Memory B cell (primary cell): ENCODE data around the gene LRSAM1.

Experiments used
- ATAC-seq: fragments of 150-1000 bp; cut with Tn5 transposase; 2 replicates; pipeline ENCODE4 v1.10.0; 2021; ENCODE audit warnings: low read depth, mild to moderate bottlenecking, moderate library complexity
- DNase-seq, 2 donors: peaks; one replicate each; pipeline ENCODE4 v3.0.0; 2022; ENCODE audit warnings: low spot score in 2 of 2
- H3K27ac Mint-ChIP-seq: one replicate; pipeline ENCODE4 v1.8.0; 2022; ENCODE audit warnings: mild to moderate bottlenecking, moderate library complexity, mixed read lengths
- H3K27me3 Mint-ChIP-seq: one replicate; pipeline ENCODE4 v1.8.0; 2022; ENCODE audit warnings: mixed read lengths
- H3K36me3 Mint-ChIP-seq: one replicate; pipeline ENCODE4 v1.8.0; 2022; ENCODE audit warnings: mild to moderate bottlenecking, mixed read lengths
- H3K4me1 Mint-ChIP-seq: one replicate; pipeline ENCODE4 v1.8.0; 2022; ENCODE audit warnings: mixed read lengths
- H3K4me3 Mint-ChIP-seq: one replicate; pipeline ENCODE4 v1.8.0; 2022; ENCODE audit warnings: mild to moderate bottlenecking, moderate library complexity, mixed read lengths
- H3K9me3 Mint-ChIP-seq: one replicate; pipeline ENCODE4 v1.8.0; 2022; ENCODE audit warnings: mixed read lengths

The LRSAM1 gene

DNA sequence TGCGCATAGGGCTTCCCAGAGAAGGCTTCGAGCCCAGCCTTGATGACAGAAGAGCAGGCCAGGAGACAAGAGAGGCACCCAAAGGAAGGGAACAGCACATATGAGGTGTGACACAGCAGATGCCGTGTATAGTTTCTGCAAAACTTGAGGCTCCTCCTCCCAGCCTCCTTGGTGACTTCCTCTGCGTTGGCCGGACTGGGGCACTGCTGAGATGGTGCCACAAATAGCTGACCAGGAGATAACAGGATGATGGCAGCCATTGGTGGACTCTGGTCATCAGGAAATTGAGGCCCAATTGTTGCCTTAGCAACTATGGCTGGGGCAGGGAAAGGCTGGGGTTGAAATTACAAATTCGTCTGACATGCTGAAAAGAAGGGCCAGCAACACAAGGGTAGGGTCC lies 32.0 kb upstream of the LRSAM1 start:
- H3K27ac Mint-ChIP-seq: no peak overlapping the region
- no peak overlapping the region for H3K4me3 Mint-ChIP-seq
- no peaks in the 10 kb centered on the region for H3K27me3 Mint-ChIP-seq
- ATAC-seq (no peak), DNase-seq (no peak)
- no peaks in the 10 kb centered on the region for H3K9me3 Mint-ChIP-seq
- peaks cover 16% of the 10 kb centered on the region for H3K4me1 Mint-ChIP-seq
- H3K36me3 Mint-ChIP-seq: peaks cover 2% of the 10 kb centered on the region

DNA sequence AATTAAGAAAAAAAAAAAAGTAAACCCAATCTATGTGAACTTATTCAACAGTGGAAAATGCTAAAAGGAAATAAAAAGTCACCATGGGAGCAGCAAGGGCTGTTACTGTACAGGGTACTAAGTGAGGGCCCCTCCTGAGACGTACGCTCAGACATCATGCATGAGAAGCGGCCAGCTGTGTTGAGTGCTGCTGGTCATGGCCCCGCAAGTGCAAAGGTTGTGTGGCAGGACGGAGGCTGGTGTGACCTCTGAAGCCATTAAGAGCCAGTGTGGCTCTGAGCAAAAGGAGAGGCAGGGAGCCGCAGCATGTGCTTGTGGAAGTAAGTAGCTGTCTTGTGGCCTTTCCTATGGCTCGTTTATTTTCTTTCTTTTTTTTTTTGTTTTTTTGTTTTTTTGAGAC lies 30.3 kb upstream of the LRSAM1 start:
- Mint-ChIP-seq H3K9me3 (no peaks in the 10 kb centered on the region), H3K36me3 (no peaks in the 10 kb centered on the region)

DNA sequence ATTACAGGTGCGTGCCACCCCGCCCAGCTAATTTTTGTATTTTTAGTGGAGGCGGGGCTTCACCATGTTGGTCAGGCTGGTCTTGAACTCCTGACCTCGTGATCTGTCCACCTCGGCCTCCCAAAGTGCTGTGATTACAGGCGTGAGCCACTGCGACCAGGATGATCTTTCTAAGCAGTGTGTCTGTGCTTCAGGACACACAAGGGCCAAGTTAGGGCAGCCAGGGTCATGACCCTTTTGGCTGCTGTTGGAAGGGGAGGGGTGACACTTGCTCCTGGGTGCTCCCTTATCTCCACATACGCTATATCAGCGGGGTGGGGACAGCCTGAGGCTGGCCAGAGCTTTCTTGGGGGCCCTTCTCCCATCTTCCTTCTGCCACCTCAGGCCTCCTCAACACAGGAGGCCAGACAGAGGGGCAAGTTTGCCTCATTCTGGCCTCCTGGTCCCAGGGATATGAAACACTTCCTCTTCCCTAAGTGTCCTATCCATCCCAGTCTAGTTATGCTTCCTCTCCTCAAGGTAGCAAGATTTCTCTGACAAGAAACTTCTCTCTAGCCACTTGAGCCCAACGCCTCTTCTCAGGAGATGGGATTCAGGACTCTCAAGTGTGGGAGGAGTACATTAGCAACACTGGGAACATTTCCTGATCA lies 29.1 kb upstream of the LRSAM1 start:
- H3K4me1 Mint-ChIP-seq: peaks cover 30% of the 10 kb centered on the region
- DNase-seq (no peak), ATAC-seq (no peak)
- no peaks in the 10 kb centered on the region for H3K9me3 Mint-ChIP-seq
- peaks cover 6% of the 10 kb centered on the region for H3K36me3 Mint-ChIP-seq
- no peak overlapping the region for H3K4me3 Mint-ChIP-seq
- H3K27ac Mint-ChIP-seq: no peak overlapping the region
- no peaks in the 10 kb centered on the region for H3K27me3 Mint-ChIP-seq

More for the DNA sequence above, 30.3 kb upstream of the LRSAM1 start:
- Mint-ChIP-seq H3K4me3 (no peak overlapping the region), H3K27ac (no peak overlapping the region), H3K4me1 (peaks cover 24% of the 10 kb centered on the region), H3K27me3 (no peaks in the 10 kb centered on the region)
- ATAC-seq (no peak), DNase-seq (no peak)

DNA sequence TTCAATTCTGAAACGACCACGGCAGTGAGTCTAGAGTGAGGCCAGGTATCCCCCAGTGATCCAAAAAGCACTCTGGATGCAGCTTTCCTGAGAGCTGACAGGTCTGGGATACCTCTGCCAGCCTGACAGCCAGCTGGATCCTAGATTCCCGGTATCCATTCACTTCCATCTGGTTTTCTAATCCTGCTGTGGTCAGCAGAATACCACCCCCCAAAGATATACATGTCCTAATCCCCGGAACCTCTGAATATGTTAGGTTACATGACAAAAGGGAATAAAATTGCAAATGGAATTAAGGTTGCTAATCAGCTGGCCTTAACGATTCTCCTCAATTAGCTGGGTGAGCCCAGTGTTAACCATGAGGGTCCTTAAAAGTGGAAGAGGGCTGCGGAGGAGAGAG lies 28.5 kb upstream of the LRSAM1 start:
- Mint-ChIP-seq H3K4me1 (peaks cover 30% of the 10 kb centered on the region), H3K4me3 (peak overlapping the region; percentile 98), H3K36me3 (peaks cover 6% of the 10 kb centered on the region), H3K9me3 (no peaks in the 10 kb centered on the region), H3K27me3 (no peaks in the 10 kb centered on the region), H3K27ac (no peak overlapping the region)
- no peak for ATAC-seq
- no peak for DNase-seq

DNA sequence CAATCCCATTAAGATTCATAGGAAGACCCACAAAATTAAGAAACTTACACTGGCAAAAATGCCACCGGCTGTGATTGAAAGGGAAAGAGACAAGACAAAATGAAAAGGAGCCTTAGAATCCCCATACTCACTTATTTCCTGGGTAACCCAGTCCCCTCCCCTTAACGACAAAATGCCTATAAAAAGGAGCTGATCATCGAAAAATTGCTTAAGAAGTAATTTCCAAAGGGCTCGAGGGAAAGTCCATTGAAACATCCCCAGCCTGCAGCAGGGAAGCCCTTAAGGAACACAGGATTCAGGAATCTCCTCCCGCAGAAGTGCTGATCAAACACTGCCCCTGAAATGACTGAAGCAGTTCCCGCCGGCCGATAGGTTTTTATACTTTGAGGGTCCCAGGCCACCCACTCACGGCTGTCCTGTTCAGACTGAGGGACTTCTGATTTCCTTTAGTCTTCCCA lies 27.8 kb upstream of the LRSAM1 start:
- peaks cover 8% of the 10 kb centered on the region for H3K36me3 Mint-ChIP-seq
- ATAC-seq (no peak), DNase-seq (no peak)
- H3K4me1 Mint-ChIP-seq: peaks cover 30% of the 10 kb centered on the region
- H3K27me3 Mint-ChIP-seq: no peaks in the 10 kb centered on the region
- no peaks in the 10 kb centered on the region for H3K9me3 Mint-ChIP-seq
- peak overlapping the region; percentile 98 for H3K4me3 Mint-ChIP-seq
- peak overlapping the region; percentile 96 for H3K27ac Mint-ChIP-seq

DNA sequence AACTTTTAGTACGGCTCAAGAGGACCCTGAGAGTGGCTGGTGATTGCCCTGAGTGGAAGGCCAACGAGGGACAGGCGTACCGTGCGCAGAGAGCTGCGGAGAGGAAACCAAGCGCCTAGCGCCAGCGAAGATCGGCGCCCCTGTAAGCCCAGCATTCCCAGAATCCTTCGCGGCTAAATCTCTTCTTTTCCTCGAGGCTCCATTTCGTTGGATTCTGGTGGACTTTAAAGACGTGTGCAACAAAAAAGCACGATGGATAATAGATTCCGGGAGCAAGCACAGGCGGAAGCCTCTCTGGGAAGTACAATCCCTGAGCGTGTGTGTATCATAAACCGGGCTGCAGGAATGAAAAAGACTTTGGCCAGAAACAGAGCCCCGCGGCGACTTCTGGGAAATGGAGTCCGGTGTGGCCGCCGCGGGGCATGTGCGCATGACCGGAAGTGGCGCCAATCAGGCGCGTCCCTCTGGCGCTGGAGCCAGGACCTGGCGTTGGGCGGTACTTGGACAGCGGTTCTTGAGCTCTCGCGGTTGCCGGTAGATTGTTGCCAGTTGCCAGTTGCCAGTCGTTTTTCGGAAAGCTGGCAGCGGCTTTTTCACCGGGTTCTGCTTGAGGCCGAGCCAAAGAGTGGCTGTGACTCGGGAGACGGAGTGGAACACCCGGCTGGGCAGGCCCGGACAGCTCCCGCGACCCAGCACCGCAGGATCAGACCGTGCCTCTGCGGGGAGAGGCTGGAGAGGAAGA lies 27.2 kb upstream of the LRSAM1 start, which contains the start of gene ZNF79:
TSS of gene ZNF79 (plus strand) at position 449 of the 742 bp plus-strand sequence. CDS start 406 bp downstream, outside the sequence.
- no peaks in the 10 kb centered on the region for H3K27me3 Mint-ChIP-seq
- ATAC-seq (peak; percentile 93), DNase-seq (peak; percentile 85 to 87)
- no peaks in the 10 kb centered on the region for H3K9me3 Mint-ChIP-seq
- H3K4me1 Mint-ChIP-seq: peaks cover 30% of the 10 kb centered on the region
- peaks cover 12% of the 10 kb centered on the region for H3K36me3 Mint-ChIP-seq
- peak within 1 kb of the TSS; percentile 96 for H3K27ac Mint-ChIP-seq
- peak within 1 kb of the TSS; percentile 98 for H3K4me3 Mint-ChIP-seq

DNA sequence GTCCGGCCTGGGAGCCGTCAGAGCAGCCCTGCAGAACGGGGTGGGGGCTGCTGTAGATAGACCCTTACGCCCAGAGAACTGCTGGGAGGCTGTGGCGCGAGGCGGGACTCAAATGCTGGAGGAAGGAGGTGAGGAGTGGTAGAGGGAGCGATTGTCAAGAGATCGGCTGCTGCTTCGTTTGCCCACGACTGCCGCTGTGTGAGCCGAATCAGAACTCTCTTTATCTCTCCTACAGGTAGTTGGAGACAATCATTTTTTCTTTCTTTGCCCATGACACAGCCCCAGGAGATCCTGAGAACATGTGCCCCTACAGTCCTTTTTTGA lies 26.7 kb upstream of the LRSAM1 start:
- peaks cover 30% of the 10 kb centered on the region for H3K4me1 Mint-ChIP-seq

DNA sequence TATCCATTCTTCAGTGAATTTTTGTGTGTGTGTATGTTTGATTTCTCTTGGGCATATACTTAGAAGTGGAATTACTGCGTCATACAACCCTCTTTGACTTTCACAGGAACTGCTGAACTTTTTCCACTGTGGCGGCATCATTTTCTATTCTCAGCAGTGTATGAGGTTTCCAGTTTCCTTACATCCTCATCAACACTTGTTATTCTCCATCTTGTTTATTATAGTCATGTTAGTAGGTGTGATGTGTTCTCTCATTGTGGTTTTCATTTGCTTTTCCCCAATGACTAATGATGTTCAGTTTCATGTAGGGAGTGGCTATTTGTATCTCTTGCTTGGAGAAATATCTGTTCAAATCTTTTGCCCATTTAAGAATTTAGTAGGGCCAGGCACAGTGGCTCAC lies 24.6 kb upstream of the LRSAM1 start:
- DNase-seq (no peak), ATAC-seq (no peak)
- H3K36me3 Mint-ChIP-seq: peaks cover 25% of the 10 kb centered on the region
- H3K27ac Mint-ChIP-seq: no peak overlapping the region
- no peaks in the 10 kb centered on the region for H3K27me3 Mint-ChIP-seq
- H3K4me3 Mint-ChIP-seq: no peak overlapping the region
- no peaks in the 10 kb centered on the region for H3K9me3 Mint-ChIP-seq
- peaks cover 34% of the 10 kb centered on the region for H3K4me1 Mint-ChIP-seq

More for the DNA sequence above, 26.7 kb upstream of the LRSAM1 start:
- Mint-ChIP-seq H3K9me3 (no peaks in the 10 kb centered on the region), H3K27me3 (no peaks in the 10 kb centered on the region), H3K27ac (peak overlapping the region; percentile 96), H3K4me3 (peak overlapping the region; percentile 98), H3K36me3 (peaks cover 12% of the 10 kb centered on the region)
- peak; percentile 41 for ATAC-seq
- DNase-seq: no peak

DNA sequence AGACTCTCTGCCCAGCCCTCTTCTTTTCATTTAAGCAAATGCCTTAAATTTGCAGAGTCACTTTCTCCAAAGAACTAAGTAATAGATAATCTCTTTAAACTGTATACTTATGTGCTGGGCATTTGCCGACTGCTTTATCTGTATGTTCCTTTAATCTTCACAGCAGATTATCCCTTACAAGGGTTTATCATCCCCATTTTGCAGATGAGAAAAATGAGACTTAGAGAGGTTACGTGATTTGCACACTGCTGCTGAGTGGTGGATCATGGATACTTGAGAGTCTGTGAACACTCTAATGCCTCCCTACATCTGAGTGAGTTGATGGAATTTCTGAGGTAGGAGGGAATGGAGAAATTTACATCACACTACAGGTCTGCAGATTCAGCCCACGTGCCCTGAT lies 23.0 kb upstream of the LRSAM1 start:
- ATAC-seq (no peak), DNase-seq (no peak)
- H3K36me3 Mint-ChIP-seq: peaks cover 30% of the 10 kb centered on the region
- peaks cover 22% of the 10 kb centered on the region for H3K4me1 Mint-ChIP-seq
- H3K9me3 Mint-ChIP-seq: no peaks in the 10 kb centered on the region
- H3K4me3 Mint-ChIP-seq: no peak overlapping the region
- peak overlapping the region; percentile 31 for H3K27ac Mint-ChIP-seq
- no peaks in the 10 kb centered on the region for H3K27me3 Mint-ChIP-seq

DNA sequence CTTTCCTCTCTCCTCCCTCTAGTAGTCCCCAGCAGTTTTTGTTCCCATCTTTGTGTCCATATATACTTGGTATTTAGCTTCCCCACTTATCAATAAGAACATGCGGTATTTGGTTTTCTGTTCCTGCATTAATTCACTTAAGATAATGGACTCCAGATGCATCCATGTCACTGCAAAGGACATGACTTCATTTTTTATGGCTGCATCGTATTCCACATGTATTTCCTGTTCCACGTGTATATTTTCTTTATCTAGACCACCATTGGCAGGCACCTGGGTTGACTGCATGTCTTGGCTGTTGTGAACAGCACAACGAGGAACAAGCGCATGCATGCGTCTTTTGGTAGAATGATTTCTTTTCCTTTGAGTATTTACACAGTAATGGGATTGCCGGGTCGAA lies 20.9 kb upstream of the LRSAM1 start:
- H3K9me3 Mint-ChIP-seq: no peaks in the 10 kb centered on the region
- ATAC-seq: no peak
- H3K4me1 Mint-ChIP-seq: peaks cover 15% of the 10 kb centered on the region
- peaks cover 42% of the 10 kb centered on the region for H3K36me3 Mint-ChIP-seq
- no peaks in the 10 kb centered on the region for H3K27me3 Mint-ChIP-seq
- no peak overlapping the region for H3K27ac Mint-ChIP-seq
- H3K4me3 Mint-ChIP-seq: no peak overlapping the region
- no peak for DNase-seq

DNA sequence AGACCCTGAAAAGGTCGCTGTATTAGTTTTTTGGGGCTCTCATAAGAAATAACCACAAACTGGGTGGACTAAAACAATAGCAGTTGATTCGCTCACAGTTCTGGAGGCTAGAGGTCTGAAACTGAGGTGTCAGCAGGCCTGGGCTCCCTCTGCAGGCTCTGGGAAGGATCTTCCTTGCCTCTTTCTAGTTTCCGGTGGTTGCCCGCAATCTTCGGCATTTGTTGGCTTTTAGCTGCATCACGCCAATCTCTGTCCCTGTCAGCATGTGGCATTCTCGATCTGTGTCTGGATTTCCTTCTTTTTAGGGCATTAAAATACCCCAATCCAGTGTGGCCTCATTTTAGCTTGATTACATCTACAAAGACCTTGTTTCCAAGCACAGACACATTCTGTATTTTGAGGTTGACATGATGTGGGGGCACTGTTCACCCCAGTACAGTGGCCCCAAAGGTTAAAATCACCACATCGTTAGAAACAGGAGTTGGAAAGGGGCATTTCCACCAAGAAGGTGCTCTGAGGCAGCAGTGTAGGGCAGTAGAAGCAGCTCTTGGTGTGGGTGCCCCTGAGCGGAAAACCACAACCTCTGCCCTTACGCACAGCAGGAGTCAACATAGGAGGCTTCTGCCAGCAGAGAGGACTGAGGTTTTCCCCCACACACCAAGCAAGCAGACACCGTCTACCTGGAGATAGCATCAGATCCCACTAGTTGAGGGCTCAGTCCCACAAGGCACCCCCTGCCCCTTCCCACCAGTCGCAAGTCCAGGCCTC lies 13.6 kb upstream of the LRSAM1 start:
- H3K9me3 Mint-ChIP-seq: no peaks in the 10 kb centered on the region
- H3K27ac Mint-ChIP-seq: no peak overlapping the region
- H3K36me3 Mint-ChIP-seq: peaks cover 33% of the 10 kb centered on the region
- ATAC-seq: no peak
- DNase-seq: no peak
- no peak overlapping the region for H3K4me3 Mint-ChIP-seq
- H3K27me3 Mint-ChIP-seq: no peaks in the 10 kb centered on the region
- H3K4me1 Mint-ChIP-seq: no peaks in the 10 kb centered on the region

DNA sequence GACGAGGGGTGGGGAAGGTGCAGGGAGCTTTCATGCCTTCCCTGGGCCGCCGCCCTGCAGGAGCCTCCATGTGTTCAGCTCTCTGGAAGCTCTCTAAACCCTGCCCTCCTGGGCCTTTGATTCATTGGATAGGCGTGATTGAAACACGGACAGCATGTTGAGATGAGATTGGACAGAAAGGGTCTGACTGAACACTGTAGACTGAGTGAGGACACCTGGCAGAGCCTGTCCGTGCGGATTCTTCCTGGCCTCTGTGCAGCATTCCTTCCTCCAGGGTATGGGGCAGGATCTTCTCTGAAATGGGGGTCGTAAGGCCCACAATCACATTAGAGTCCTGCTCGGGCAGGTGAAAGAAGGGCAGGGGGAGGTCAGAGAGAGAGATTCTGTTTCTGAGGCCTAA lies 12.9 kb upstream of the LRSAM1 start:
- H3K9me3 Mint-ChIP-seq: no peaks in the 10 kb centered on the region
- no peak overlapping the region for H3K27ac Mint-ChIP-seq
- H3K36me3 Mint-ChIP-seq: peaks cover 31% of the 10 kb centered on the region
- ATAC-seq: no peak
- no peak for DNase-seq
- no peak overlapping the region for H3K4me3 Mint-ChIP-seq
- H3K4me1 Mint-ChIP-seq: no peaks in the 10 kb centered on the region
- H3K27me3 Mint-ChIP-seq: no peaks in the 10 kb centered on the region

DNA sequence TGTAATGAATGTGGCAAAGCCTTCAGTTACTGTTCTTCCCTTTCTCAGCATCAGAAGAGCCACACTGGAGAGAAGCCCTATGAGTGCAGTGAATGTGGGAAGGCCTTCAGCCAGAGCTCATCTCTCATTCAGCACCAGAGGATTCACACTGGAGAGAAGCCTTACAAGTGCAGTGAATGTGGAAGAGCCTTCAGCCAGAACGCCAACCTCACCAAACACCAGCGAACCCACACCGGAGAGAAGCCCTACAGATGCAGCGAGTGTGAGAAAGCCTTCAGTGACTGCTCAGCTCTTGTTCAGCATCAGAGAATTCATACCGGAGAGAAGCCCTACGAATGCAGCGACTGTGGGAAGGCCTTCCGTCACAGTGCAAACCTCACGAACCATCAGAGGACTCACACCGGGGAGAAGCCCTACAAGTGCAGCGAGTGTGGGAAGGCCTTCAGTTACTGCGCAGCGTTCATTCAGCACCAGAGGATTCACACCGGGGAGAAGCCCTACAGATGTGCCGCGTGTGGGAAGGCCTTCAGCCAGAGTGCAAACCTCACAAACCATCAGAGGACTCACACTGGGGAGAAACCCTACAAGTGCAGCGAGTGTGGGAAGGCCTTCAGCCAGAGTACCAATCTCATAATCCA lies 6.9 kb upstream of the LRSAM1 start:
- Mint-ChIP-seq H3K4me1 (peaks cover 5% of the 10 kb centered on the region), H3K4me3 (no peak overlapping the region), H3K9me3 (no peaks in the 10 kb centered on the region), H3K27ac (peak overlapping the region; percentile 78), H3K36me3 (peaks cover 44% of the 10 kb centered on the region), H3K27me3 (no peaks in the 10 kb centered on the region)
- no peak for ATAC-seq
- DNase-seq: no peak
